Erythroblast (primary cell): Measurements from ENCODE around the gene ENGASE.

ENCODE experiments used
- GATA1 ChIP-seq: IDR thresholded peaks from 2 replicates; pipeline ENCODE4 v1.6.1; 2011; ENCODE audit warnings: low read depth, mild to moderate bottlenecking, control low read depth, low read length, moderate library complexity
- POLR2A ChIP-seq: IDR thresholded peaks from 2 replicates; pipeline ENCODE4 v1.6.1; 2011; ENCODE audit warnings: mild to moderate bottlenecking, low read length

DNA sequence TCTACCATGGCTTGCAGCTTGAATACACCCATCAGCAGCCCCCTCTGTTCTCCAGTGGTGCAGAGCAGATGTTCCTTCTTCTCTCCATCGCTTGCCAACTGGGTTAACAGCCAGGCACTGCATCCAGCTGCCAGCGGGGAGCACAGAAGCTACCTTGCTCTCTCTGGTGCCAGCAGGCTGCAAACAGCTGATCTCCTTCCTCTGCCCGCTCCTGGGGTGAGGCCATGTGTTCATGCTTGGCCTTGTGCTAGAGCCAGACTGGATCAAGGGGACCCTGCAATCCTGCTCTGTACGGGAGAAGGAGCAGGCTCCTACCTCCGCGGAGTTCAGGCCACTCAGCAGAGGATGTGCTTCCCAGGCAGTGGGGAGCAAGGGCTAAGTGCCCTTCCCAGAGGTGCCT lies 24.1 kb upstream of the ENGASE start:
- TF ChIP-seq POLR2A (no peak), GATA1 (no peak)
